SK-N-SH (cell line): ENCODE measurements around the gene PPP4R3C.

Experiments used
- ELF1 ChIP-seq: IDR thresholded peaks from 2 replicates; pipeline ENCODE4 v1.4.0; 2012
- RAD21 ChIP-seq: IDR thresholded peaks from 2 replicates; pipeline ENCODE4 v1.6.1; 2012; ENCODE audit warnings: mild to moderate bottlenecking, low read length
- SIN3A ChIP-seq: IDR thresholded peaks from 2 replicates; pipeline ENCODE4 v1.6.1; 2012; ENCODE audit warnings: low read depth, mild to moderate bottlenecking, low read length, moderate library complexity, borderline replicate concordance
- TF ChIP-seq, protein P1 (sequence below): IDR thresholded peaks from 2 replicates; pipeline ENCODE4 v1.4.0; 2012; ENCODE audit warnings: low read depth
- TF ChIP-seq, protein P2 (sequence below): fragments of 200-600 bp; sonication (generic); IDR thresholded peaks from 2 replicates; pipeline ENCODE4 v1.6.1; 2017; ENCODE audit warnings: antibody characterized with exemption, mild to moderate bottlenecking, moderate library complexity
- TF ChIP-seq, protein P3 (sequence below): fragments of 150-350 bp; IDR thresholded peaks from 2 replicates; pipeline ENCODE4 v1.6.1; 2017; ENCODE audit warnings: antibody characterized with exemption, low read length, low read depth, borderline replicate concordance

DNA sequence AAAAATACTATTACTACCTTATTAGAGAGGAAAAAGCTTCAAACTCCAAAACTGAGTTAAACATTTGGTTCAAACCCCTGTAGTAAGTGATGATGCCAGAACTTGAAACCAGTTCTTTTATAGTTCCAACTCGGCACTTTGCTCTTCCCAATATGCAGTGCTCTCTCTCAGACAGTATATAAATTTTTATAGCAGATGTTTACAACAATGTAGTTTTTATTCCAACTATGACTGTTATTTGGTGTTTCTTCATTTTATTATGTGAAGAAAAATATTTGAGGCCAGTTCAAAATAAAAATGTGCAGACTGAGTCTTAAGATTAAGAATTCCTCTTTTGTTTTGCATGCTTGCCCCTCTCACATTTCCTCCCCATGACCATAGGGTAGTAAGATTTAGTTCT is 2.9 kb upstream of the PPP4R3C start:
- TF ChIP-seq RAD21 (no peak), SIN3A (no peak), ELF1 (no peak)
- TF ChIP-seq, protein P1, sequence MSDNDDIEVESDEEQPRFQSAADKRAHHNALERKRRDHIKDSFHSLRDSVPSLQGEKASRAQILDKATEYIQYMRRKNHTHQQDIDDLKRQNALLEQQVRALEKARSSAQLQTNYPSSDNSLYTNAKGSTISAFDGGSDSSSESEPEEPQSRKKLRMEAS: no peak
- TF ChIP-seq, protein P2, sequence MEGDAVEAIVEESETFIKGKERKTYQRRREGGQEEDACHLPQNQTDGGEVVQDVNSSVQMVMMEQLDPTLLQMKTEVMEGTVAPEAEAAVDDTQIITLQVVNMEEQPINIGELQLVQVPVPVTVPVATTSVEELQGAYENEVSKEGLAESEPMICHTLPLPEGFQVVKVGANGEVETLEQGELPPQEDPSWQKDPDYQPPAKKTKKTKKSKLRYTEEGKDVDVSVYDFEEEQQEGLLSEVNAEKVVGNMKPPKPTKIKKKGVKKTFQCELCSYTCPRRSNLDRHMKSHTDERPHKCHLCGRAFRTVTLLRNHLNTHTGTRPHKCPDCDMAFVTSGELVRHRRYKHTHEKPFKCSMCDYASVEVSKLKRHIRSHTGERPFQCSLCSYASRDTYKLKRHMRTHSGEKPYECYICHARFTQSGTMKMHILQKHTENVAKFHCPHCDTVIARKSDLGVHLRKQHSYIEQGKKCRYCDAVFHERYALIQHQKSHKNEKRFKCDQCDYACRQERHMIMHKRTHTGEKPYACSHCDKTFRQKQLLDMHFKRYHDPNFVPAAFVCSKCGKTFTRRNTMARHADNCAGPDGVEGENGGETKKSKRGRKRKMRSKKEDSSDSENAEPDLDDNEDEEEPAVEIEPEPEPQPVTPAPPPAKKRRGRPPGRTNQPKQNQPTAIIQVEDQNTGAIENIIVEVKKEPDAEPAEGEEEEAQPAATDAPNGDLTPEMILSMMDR: no peak
- TF ChIP-seq, protein P3, sequence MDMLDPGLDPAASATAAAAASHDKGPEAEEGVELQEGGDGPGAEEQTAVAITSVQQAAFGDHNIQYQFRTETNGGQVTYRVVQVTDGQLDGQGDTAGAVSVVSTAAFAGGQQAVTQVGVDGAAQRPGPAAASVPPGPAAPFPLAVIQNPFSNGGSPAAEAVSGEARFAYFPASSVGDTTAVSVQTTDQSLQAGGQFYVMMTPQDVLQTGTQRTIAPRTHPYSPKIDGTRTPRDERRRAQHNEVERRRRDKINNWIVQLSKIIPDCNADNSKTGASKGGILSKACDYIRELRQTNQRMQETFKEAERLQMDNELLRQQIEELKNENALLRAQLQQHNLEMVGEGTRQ: no peak
